GM23338 (cell line): ENCODE results near the gene DLG5. TPM values are rescaled to one million over a fixed set of nuclear protein-coding genes. Genes with fewer than 3 reads are reported as not detected.

Source experiments
- ATAC-seq: fragments of 200-7000 bp; cut with Tn5 transposase; 3 replicates; pipeline ENCODE4 v1.9.1; 2020
- DNase-seq: peaks from one replicate; pipeline ENCODE4 v3.0.0-alpha.2; 2015; ENCODE audit warnings: low spot score
- H2AFZ ChIP-seq: fragments of 200-600 bp; sonication (generic); 2 replicates; pipeline ENCODE4 v1.8.0; 2016; ENCODE audit warnings: antibody characterized with exemption, mild to moderate bottlenecking, moderate library complexity
- H3F3A ChIP-seq: fragments of 200-600 bp; sonication (generic); replicated peaks from 2 replicates; pipeline ENCODE4 v1.8.0; 2017; ENCODE audit warnings: antibody characterized with exemption, mixed run types, low read depth
- H3K27ac ChIP-seq: fragments of 200-600 bp; sonication (generic); 2 replicates; pipeline ENCODE4 v1.6.1; 2016; ENCODE audit warnings: low read depth
- H3K27me3 ChIP-seq: fragments of 200-600 bp; sonication (generic); 2 replicates; pipeline ENCODE4 v1.8.0; 2016; ENCODE audit warnings: mild to moderate bottlenecking, mixed run types, moderate library complexity; ENCODE audit not compliant: insufficient read depth
- H3K36me3 ChIP-seq: fragments of 200-600 bp; sonication (generic); 2 replicates; pipeline ENCODE4 v1.8.0; 2016; ENCODE audit warnings: mild to moderate bottlenecking; ENCODE audit not compliant: insufficient read depth
- H3K4me1 ChIP-seq: fragments of 200-600 bp; sonication (generic); 2 replicates; pipeline ENCODE4 v1.8.0; 2016; ENCODE audit warnings: mild to moderate bottlenecking, moderate library complexity; ENCODE audit not compliant: insufficient read depth
- H3K4me2 ChIP-seq: fragments of 200-600 bp; sonication (generic); 2 replicates; pipeline ENCODE4 v1.7.1; 2017; ENCODE audit warnings: mixed run types
- H3K4me3 ChIP-seq: fragments of 200-600 bp; sonication (generic); 2 replicates; pipeline ENCODE4 v1.6.1; 2016; ENCODE audit warnings: mixed run types
- H3K79me2 ChIP-seq: fragments of 200-600 bp; sonication (generic); replicated peaks from 2 replicates; pipeline ENCODE4 v1.8.0; 2017; ENCODE audit warnings: mild to moderate bottlenecking; ENCODE audit not compliant: insufficient read depth
- H3K9me2 ChIP-seq: fragments of 200-600 bp; sonication (generic); 2 replicates; pipeline ENCODE4 v1.8.0; 2017; ENCODE audit not compliant: insufficient read depth
- H4K20me1 ChIP-seq: fragments of 200-600 bp; sonication (generic); replicated peaks from 2 replicates; pipeline ENCODE4 v1.8.0; 2017; ENCODE audit warnings: mild to moderate bottlenecking; ENCODE audit not compliant: insufficient read depth
- H3K27ac Mint-ChIP-seq: 2 replicates; pipeline ENCODE4 v1.8.0; 2020; ENCODE audit warnings: inconsistent platforms, mild to moderate bottlenecking, moderate library complexity, mixed read lengths
- H3K27me3 Mint-ChIP-seq: 3 replicates; pipeline ENCODE4 v1.8.0; 2022; ENCODE audit warnings: low read depth, mild to moderate bottlenecking, moderate library complexity, mixed read lengths, inconsistent platforms; ENCODE audit not compliant: insufficient read depth, poor library complexity
- H3K36me3 Mint-ChIP-seq: 3 replicates; pipeline ENCODE4 v1.8.0; 2021; ENCODE audit warnings: low read depth, mild to moderate bottlenecking, inconsistent platforms, moderate library complexity, mixed read lengths
- H3K4me1 Mint-ChIP-seq: 3 replicates; pipeline ENCODE4 v1.8.0; 2020; ENCODE audit warnings: mild to moderate bottlenecking, inconsistent platforms, mixed read lengths
- H3K4me3 Mint-ChIP-seq: 3 replicates; pipeline ENCODE4 v1.8.0; 2021; ENCODE audit warnings: moderate library complexity, mild to moderate bottlenecking, inconsistent platforms, mixed read lengths
- H3K9me3 Mint-ChIP-seq: 3 replicates; pipeline ENCODE4 v1.8.0; 2020; ENCODE audit warnings: moderate library complexity, mild to moderate bottlenecking, inconsistent platforms, mixed read lengths
- CREB1 ChIP-seq: fragments of 250-450 bp; sonication (Bioruptor Pico); IDR thresholded peaks from 2 replicates; pipeline ENCODE4 v1.5.0; 2020; ENCODE audit warnings: low read depth, mild to moderate bottlenecking, moderate library complexity
- CTCF ChIP-seq, 2 experiments: fragments of 200-600 bp in 1 of 2; sonication (generic) in 1 of 2; conservative IDR thresholded peaks; 2 replicates each; pipeline versions ENCODE4 v1.5.1 to v1.6.1; 2016 to 2017; ENCODE audit warnings: antibody characterized with exemption in 2 of 2, low read depth in 2 of 2, mild to moderate bottlenecking in 2 of 2, moderate library complexity in 1 of 2
- ETS1 ChIP-seq: IDR thresholded peaks from 2 replicates; pipeline ENCODE4 v1.6.1; 2016; ENCODE audit warnings: antibody characterized with exemption
- EZH2phosphoT487 ChIP-seq: fragments of 200-600 bp; sonication (generic); IDR thresholded peaks from one replicate; pipeline ENCODE4 v1.8.1; 2018; ENCODE audit warnings: antibody characterized with exemption; ENCODE audit not compliant: unreplicated experiment
- JUNB ChIP-seq: IDR thresholded peaks from one replicate; pipeline ENCODE4 v1.6.1; 2016; ENCODE audit warnings: antibody characterized with exemption; ENCODE audit not compliant: unreplicated experiment
- NANOG ChIP-seq: IDR thresholded peaks from 2 replicates; pipeline ENCODE4 v1.6.1; 2016; ENCODE audit warnings: antibody characterized with exemption, borderline replicate concordance
- POLR2AphosphoS5 ChIP-seq: IDR thresholded peaks from 2 replicates; pipeline ENCODE4 v1.6.1; 2016; ENCODE audit warnings: antibody characterized with exemption, low read depth
- REST ChIP-seq: IDR thresholded peaks from one replicate; pipeline ENCODE4 v1.6.1; 2018; ENCODE audit warnings: antibody characterized with exemption; ENCODE audit not compliant: unreplicated experiment
- ZNF114 ChIP-seq: fragments of 250-450 bp; sonication (Bioruptor Pico); IDR thresholded peaks from 2 replicates; pipeline ENCODE4 v1.5.0; 2020; ENCODE audit warnings: mild to moderate bottlenecking, moderate library complexity
- ZNF462 ChIP-seq: fragments of 250-450 bp; sonication (Bioruptor Pico); IDR thresholded peaks from 2 replicates; pipeline ENCODE4 v1.5.0; 2020; ENCODE audit warnings: mild to moderate bottlenecking, moderate library complexity
- polyA plus RNA-seq: library from polyadenylated mRNA; unstranded; fragments of >200 nt; fragmentation: Nextera tagmentation; extraction: Ambion mirVana; gene quantifications from 2 replicates; pipeline ENCODE4 v1.2.1, GENCODE V29; 2016
- total RNA-seq: library from RNA; depleted of rRNA; stranded (reverse); fragments of >200 nt; shearing (Covaris generic); gene quantifications from 2 replicates; pipeline ENCODE4 v1.2.3, GENCODE V29; 2014

The DLG5 gene
- total and polyA plus RNA-seq, 2 experiments from 2014 or later: 7.4 to 66.6 TPM

- no peaks in the 10 kb centered on the region for H3K4me1 Mint-ChIP-seq
- H2AFZ ChIP-seq: no peak overlapping the region
- H4K20me1 ChIP-seq: no peaks in the 10 kb centered on the region; the same call in 1 of the 2 replicates
- no peaks in the 10 kb centered on the region for H3K27me3 ChIP-seq
- H3K27me3 Mint-ChIP-seq: no peaks in the 10 kb centered on the region
- H3F3A ChIP-seq: no peaks in the 10 kb centered on the region
- H3K4me1 ChIP-seq: no peaks in the 10 kb centered on the region
- H3K27ac ChIP-seq: no peak overlapping the region
- H3K4me3 Mint-ChIP-seq: no peak overlapping the region
- no peak for TF ChIP-seq ETS1
- no peak overlapping the region for H3K4me2 ChIP-seq
- H3K9me3 Mint-ChIP-seq: no peaks in the 10 kb centered on the region
- ATAC-seq (no peak), DNase-seq (no peak)
- H3K79me2 ChIP-seq: no peaks in the 10 kb centered on the region
- no peaks in the 10 kb centered on the region; the same call in 1 of the 2 replicates for H3K36me3 ChIP-seq
- no peaks in the 10 kb centered on the region for H3K9me2 ChIP-seq
- H3K27ac Mint-ChIP-seq: no peak overlapping the region
- H3K36me3 Mint-ChIP-seq: peaks cover 53% of the 10 kb centered on the region
- H3K4me3 ChIP-seq: no peak overlapping the region
Measured at GRCh38 chr10:77789861-77790260, 136.7 kb downstream of the DLG5 start.

- H3K27ac Mint-ChIP-seq: peak overlapping the region; percentile 51; the same call in 1 of the 2 replicates
- no peak overlapping the region for H3K4me3 Mint-ChIP-seq
- DNase-seq (no peak), ATAC-seq (no peak)
- no peaks in the 10 kb centered on the region for H3K27me3 Mint-ChIP-seq
- Histone ChIP-seq H3K27me3 (no peaks in the 10 kb centered on the region), H3K9me2 (no peaks in the 10 kb centered on the region), H2AFZ (no peak overlapping the region), H3K4me2 (no peak overlapping the region), H3K36me3 (no peaks in the 10 kb centered on the region; the same call in 1 of the 2 replicates), H3K79me2 (no peaks in the 10 kb centered on the region), H3K4me1 (no peaks in the 10 kb centered on the region), H3K4me3 (no peak overlapping the region), H4K20me1 (no peaks in the 10 kb centered on the region; the same call in 1 of the 2 replicates), H3K27ac (no peak overlapping the region), H3F3A (no peaks in the 10 kb centered on the region)
- H3K9me3 Mint-ChIP-seq: no peaks in the 10 kb centered on the region
- no peaks in the 10 kb centered on the region for H3K4me1 Mint-ChIP-seq
- peaks cover 55% of the 10 kb centered on the region for H3K36me3 Mint-ChIP-seq
- TF ChIP-seq CREB1: no peak
- TF ChIP-seq ZNF462: no peak
- no peak for TF ChIP-seq REST
- no peak for TF ChIP-seq JUNB
- TF ChIP-seq POLR2AphosphoS5: no peak
- TF ChIP-seq ZNF114 (CRISPR knock-in tag): no peak
- no peak for TF ChIP-seq CTCF (conservative IDR thresholded peaks at IDR 0.05; ENCODE audit: low read depth in 2 of 2)
- TF ChIP-seq EZH2phosphoT487: no peak
- no peak for TF ChIP-seq NANOG
Measured at GRCh38 chr10:77789016-77789415, 137.5 kb downstream of the DLG5 start.
